ENCODE measurements around the gene TTLL11. TPM values are rescaled to one million over a fixed set of nuclear protein-coding genes. Genes with fewer than 3 reads are reported as not detected.
"Not testable (repeated sequence)": the region's sequence is repeated elsewhere in the genome, so short reads cannot be mapped to it uniquely, and the experiment has no call there.

TTLL11 gene
- total RNA-seq, 2 donors from 2014 or later: 2.3 to 4.2 TPM

GRCh38 chr9:121901616-121902015, 191.5 kb downstream of the TTLL11 start:
- no peak for ATAC-seq
- H3K36me3 Mint-ChIP-seq (ENCODE audit: low read depth): no peaks in the 10 kb centered on the region
- H3K27ac Mint-ChIP-seq: no peak overlapping the region
- H3K4me1 Mint-ChIP-seq: no peaks in the 10 kb centered on the region
- H3K4me3 Mint-ChIP-seq: no peak overlapping the region
- no peaks in the 10 kb centered on the region for H3K9me3 ChIP-seq (ENCODE audit: control insufficient read depth, low read length, poor library complexity, severe bottlenecking)
- no peak for DNase-seq
- no peaks in the 10 kb centered on the region for H3K27me3 Mint-ChIP-seq

GRCh38 chr9:121900163-121900562, 192.9 kb downstream of the TTLL11 start:
- H3K4me3 Mint-ChIP-seq: no peak overlapping the region
- DNase-seq (no peak), ATAC-seq (no peak)
- no peaks in the 10 kb centered on the region for H3K36me3 Mint-ChIP-seq (ENCODE audit: low read depth)
- no peak overlapping the region for H3K27ac Mint-ChIP-seq
- no peaks in the 10 kb centered on the region for H3K9me3 ChIP-seq (ENCODE audit: control insufficient read depth, low read length, poor library complexity, severe bottlenecking)
- no peaks in the 10 kb centered on the region for H3K4me1 Mint-ChIP-seq
- H3K27me3 Mint-ChIP-seq: no peaks in the 10 kb centered on the region

GRCh38 chr9:121898856-121899255, 194.3 kb downstream of the TTLL11 start:
- no peak for DNase-seq
- Mint-ChIP-seq H3K4me1 (no peaks in the 10 kb centered on the region), H3K4me3 (no peak overlapping the region), H3K27ac (no peak overlapping the region), H3K27me3 (no peaks in the 10 kb centered on the region), H3K36me3 (ENCODE audit: low read depth) (no peaks in the 10 kb centered on the region)
- ATAC-seq: no peak
- no peaks in the 10 kb centered on the region for H3K9me3 ChIP-seq (ENCODE audit: control insufficient read depth, low read length, poor library complexity, severe bottlenecking)

- H3K9me3 ChIP-seq (ENCODE audit: control insufficient read depth, low read length, poor library complexity, severe bottlenecking): no peaks in the 10 kb centered on the region
- DNase-seq (no peak), ATAC-seq (no peak)
- Mint-ChIP-seq H3K27me3 (no peaks in the 10 kb centered on the region), H3K4me1 (no peaks in the 10 kb centered on the region), H3K27ac (no peak overlapping the region), H3K36me3 (ENCODE audit: low read depth) (no peaks in the 10 kb centered on the region), H3K4me3 (no peak overlapping the region)
Measured at GRCh38 chr9:121897140-121897539, 196.0 kb downstream of the TTLL11 start.

- no peak for ATAC-seq
Measured at GRCh38 chr9:121896545-121896943, 196.6 kb downstream of the TTLL11 start.

GRCh38 chr9:121895818-121896544, 197.1 kb downstream of the TTLL11 start:
- Mint-ChIP-seq H3K4me1 (no peaks in the 10 kb centered on the region), H3K27me3 (no peaks in the 10 kb centered on the region), H3K27ac (no peak overlapping the region), H3K4me3 (no peak overlapping the region), H3K36me3 (ENCODE audit: low read depth) (no peaks in the 10 kb centered on the region)
- no peaks in the 10 kb centered on the region for H3K9me3 ChIP-seq (ENCODE audit: control insufficient read depth, low read length, poor library complexity, severe bottlenecking)
- DNase-seq (no peak), ATAC-seq (no peak)

More at GRCh38 chr9:121896545-121896943, 196.6 kb downstream of the TTLL11 start:
- H3K9me3 ChIP-seq (ENCODE audit: control insufficient read depth, low read length, poor library complexity, severe bottlenecking): no peaks in the 10 kb centered on the region
- Mint-ChIP-seq H3K36me3 (ENCODE audit: low read depth) (no peaks in the 10 kb centered on the region), H3K27ac (no peak overlapping the region), H3K27me3 (no peaks in the 10 kb centered on the region), H3K4me1 (no peaks in the 10 kb centered on the region), H3K4me3 (no peak overlapping the region)
- DNase-seq: no peak

- Mint-ChIP-seq H3K27ac (no peak overlapping the region), H3K36me3 (ENCODE audit: low read depth) (no peaks in the 10 kb centered on the region), H3K4me1 (no peaks in the 10 kb centered on the region), H3K27me3 (no peaks in the 10 kb centered on the region), H3K4me3 (no peak overlapping the region)
- DNase-seq: no peak
- H3K9me3 ChIP-seq (ENCODE audit: control insufficient read depth, low read length, poor library complexity, severe bottlenecking): no peaks in the 10 kb centered on the region
- no peak for ATAC-seq
Measured at GRCh38 chr9:121895358-121895757, 197.8 kb downstream of the TTLL11 start.

- DNase-seq; H3K4me3 Mint-ChIP-seq; H3K4me1 Mint-ChIP-seq; H3K27ac Mint-ChIP-seq; ATAC-seq; H3K9me3 ChIP-seq (ENCODE audit: control insufficient read depth, low read length, poor library complexity, severe bottlenecking); H3K36me3 Mint-ChIP-seq (ENCODE audit: low read depth); H3K27me3 Mint-ChIP-seq: not testable (repeated sequence)
Measured at GRCh38 chr9:121894380-121894779, 198.7 kb downstream of the TTLL11 start.

- DNase-seq: no peak
- ATAC-seq: no peak
- Mint-ChIP-seq H3K27ac (no peak overlapping the region), H3K36me3 (ENCODE audit: low read depth) (no peaks in the 10 kb centered on the region), H3K4me3 (no peak overlapping the region), H3K4me1 (no peaks in the 10 kb centered on the region), H3K27me3 (peaks cover 3% of the 10 kb centered on the region)
- H3K9me3 ChIP-seq (ENCODE audit: control insufficient read depth, low read length, poor library complexity, severe bottlenecking): no peaks in the 10 kb centered on the region
Measured at GRCh38 chr9:121893786-121894185, 199.3 kb downstream of the TTLL11 start.

- peaks cover 5% of the 10 kb centered on the region for H3K27me3 Mint-ChIP-seq
Measured at GRCh38 chr9:121892706-121893105, 200.4 kb downstream of the TTLL11 start.

GRCh38 chr9:121890746-121891145, 202.4 kb downstream of the TTLL11 start:
- Mint-ChIP-seq H3K4me3 (no peak overlapping the region), H3K27ac (no peak overlapping the region), H3K36me3 (ENCODE audit: low read depth) (no peaks in the 10 kb centered on the region), H3K27me3 (peaks cover 10% of the 10 kb centered on the region), H3K4me1 (no peaks in the 10 kb centered on the region)
- DNase-seq (no peak), ATAC-seq (no peak)
- no peaks in the 10 kb centered on the region for H3K9me3 ChIP-seq (ENCODE audit: control insufficient read depth, low read length, poor library complexity, severe bottlenecking)

More at GRCh38 chr9:121892706-121893105, 200.4 kb downstream of the TTLL11 start:
- H3K4me3 Mint-ChIP-seq: no peak overlapping the region
- ATAC-seq (no peak), DNase-seq (no peak)
- H3K27ac Mint-ChIP-seq: no peak overlapping the region
- H3K9me3 ChIP-seq (ENCODE audit: control insufficient read depth, low read length, poor library complexity, severe bottlenecking): no peaks in the 10 kb centered on the region
- no peaks in the 10 kb centered on the region for H3K4me1 Mint-ChIP-seq
- H3K36me3 Mint-ChIP-seq (ENCODE audit: low read depth): no peaks in the 10 kb centered on the region

- no peak for ATAC-seq
- no peak for DNase-seq
- no peak overlapping the region for H3K27ac Mint-ChIP-seq
- H3K27me3 Mint-ChIP-seq: peaks cover 12% of the 10 kb centered on the region
- H3K9me3 ChIP-seq (ENCODE audit: control insufficient read depth, low read length, poor library complexity, severe bottlenecking): no peaks in the 10 kb centered on the region
- H3K4me1 Mint-ChIP-seq: no peaks in the 10 kb centered on the region
- H3K36me3 Mint-ChIP-seq (ENCODE audit: low read depth): peaks cover 4% of the 10 kb centered on the region
- no peak overlapping the region for H3K4me3 Mint-ChIP-seq
Measured at GRCh38 chr9:121889990-121890563, 203.0 kb downstream of the TTLL11 start.

GRCh38 chr9:121888438-121888775, 204.7 kb downstream of the TTLL11 start:
- H3K27me3 Mint-ChIP-seq: peaks cover 12% of the 10 kb centered on the region
- no peaks in the 10 kb centered on the region for H3K4me1 Mint-ChIP-seq
- no peak overlapping the region for H3K4me3 Mint-ChIP-seq
- H3K27ac Mint-ChIP-seq: no peak overlapping the region
- H3K36me3 Mint-ChIP-seq (ENCODE audit: low read depth): peaks cover 4% of the 10 kb centered on the region
- no peaks in the 10 kb centered on the region for H3K9me3 ChIP-seq (ENCODE audit: control insufficient read depth, low read length, poor library complexity, severe bottlenecking)
- ATAC-seq: no peak
- no peak for DNase-seq

All from T-helper 17 cell (primary cell).